Erythroblast (primary cell): ENCODE results near the gene ASCC1.
"Not testable (repeated sequence)": the region's sequence is repeated elsewhere in the genome, so short reads cannot be mapped to it uniquely, and the experiment has no call there.

ENCODE experiments used
- DNase-seq, 2 experiments: peaks; one replicate each; lab custom pipeline; 2025; lab: John Stamatoyannopoulos, UW
- GATA1 ChIP-seq: IDR thresholded peaks from 2 replicates; pipeline ENCODE4 v1.6.1; 2011; ENCODE audit warnings: low read depth, mild to moderate bottlenecking, control low read depth, low read length, moderate library complexity
- POLR2A ChIP-seq: IDR thresholded peaks from 2 replicates; pipeline ENCODE4 v1.6.1; 2011; ENCODE audit warnings: mild to moderate bottlenecking, low read length

The ASCC1 gene

GRCh38 chr10:72255977-72256729 lies 40.1 kb upstream of the ASCC1 start:
- DNase-seq, result no peak
- TF ChIP-seq GATA1, result no peak
- TF ChIP-seq POLR2A, result no peak

DNA sequence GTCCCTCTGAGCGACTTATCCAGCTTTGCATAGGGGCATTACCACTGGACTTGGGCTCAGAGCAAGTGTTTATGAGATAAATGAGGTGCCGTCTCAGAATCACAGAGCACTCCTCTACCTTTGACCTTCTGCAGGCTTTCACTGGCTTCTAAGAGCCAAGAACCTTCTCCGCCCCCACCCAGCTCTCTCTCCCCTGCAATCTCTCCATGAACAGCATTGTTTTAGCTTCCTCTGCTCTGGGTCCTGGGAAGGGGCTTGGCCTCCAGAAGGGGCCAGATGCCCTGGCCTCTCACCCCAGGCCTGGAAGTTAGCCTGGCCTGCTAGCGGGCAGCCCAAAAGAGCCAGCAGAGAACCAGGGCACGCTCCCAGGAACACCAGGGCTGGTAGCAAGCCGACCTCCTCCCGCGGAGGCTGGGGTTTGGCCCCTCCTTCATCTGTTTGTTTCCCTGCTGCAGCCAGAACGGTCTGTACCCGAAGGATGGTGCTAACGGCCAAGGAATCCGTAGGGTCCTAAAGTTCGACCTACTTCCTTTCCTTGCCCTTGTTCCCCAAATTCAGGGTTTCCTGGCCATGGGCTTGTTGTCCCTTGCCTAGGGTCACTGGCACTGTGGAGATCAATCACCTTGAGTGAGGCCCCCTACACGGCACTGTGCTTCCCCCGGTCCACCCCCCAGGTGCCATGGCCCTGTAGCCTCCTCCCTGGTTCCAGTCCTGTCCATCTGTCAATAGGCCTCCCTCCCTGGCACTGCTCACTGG lies 38.9 kb upstream of the ASCC1 start:
- DNase-seq, result peak; percentile 63 to 64
- peak; percentile 66 for TF ChIP-seq POLR2A
- no peak for TF ChIP-seq GATA1

DNA sequence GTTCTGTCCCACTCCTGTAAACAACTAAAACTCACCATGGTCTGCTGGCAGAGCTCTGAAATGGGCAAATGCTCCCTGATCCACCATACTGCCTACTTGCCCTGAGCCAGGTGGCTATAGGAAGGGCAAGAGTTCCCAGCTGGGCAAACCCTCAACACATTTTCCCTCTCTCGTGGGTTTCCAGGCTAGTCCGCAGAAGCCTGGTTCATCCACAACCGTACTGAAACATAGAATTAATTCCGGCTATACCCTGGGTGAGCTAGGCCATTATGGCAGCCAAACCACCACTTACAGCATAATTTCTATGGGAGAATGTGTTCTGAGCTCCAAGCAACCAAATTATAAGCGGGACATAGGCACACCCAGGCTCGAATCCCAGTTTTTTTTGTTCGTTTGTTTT lies 37.5 kb upstream of the ASCC1 start:
- no peak for DNase-seq
- TF ChIP-seq GATA1, result no peak
- no peak for TF ChIP-seq POLR2A

DNA sequence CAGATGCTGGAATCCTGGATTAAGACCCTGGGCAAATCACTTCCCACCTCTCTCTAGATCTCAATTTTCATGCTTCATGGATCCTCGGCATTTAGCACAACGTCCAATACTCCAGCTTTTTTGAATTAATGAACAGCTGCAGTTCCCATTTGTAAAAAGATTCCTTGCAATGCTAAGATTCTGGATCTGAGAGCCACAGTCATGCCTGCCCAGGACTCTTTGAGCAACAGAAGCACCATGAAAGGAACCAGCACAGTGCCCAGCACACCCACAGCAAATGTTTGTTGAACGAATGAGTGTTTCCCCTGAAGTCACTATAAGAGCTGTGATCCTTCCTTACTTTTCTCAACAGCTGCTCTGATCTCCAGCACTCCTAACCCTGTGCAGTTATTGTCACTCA lies 36.9 kb upstream of the ASCC1 start:
- no peak for DNase-seq

GRCh38 chr10:72251635-72252034 lies 35.6 kb upstream of the ASCC1 start:
- TF ChIP-seq GATA1 (no peak), POLR2A (no peak)
- no peak for DNase-seq

More for the DNA sequence above, 36.9 kb upstream of the ASCC1 start:
- TF ChIP-seq POLR2A (no peak), GATA1 (no peak)

DNA sequence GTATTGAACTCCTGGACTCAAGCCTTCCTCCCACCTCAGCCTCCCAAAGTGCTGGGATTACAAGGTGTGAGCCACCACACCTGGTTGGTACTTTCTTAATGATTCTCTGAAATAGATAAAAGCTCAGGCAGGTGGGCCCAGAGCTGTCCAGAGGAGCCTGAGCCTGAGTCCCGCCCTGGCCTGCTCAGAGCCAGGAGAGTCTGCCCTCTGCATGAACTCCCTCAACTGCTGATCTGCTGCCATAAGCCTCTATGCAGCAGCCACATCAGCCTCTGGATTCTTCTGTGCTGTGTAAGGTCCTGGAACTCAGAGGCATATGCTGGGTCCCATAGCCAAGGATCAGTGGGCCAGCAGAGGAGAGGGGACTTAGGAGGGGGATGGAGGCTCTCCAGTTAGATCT lies 34.6 kb upstream of the ASCC1 start:
- TF ChIP-seq POLR2A (no peak), GATA1 (no peak)
- no peak for DNase-seq

DNA sequence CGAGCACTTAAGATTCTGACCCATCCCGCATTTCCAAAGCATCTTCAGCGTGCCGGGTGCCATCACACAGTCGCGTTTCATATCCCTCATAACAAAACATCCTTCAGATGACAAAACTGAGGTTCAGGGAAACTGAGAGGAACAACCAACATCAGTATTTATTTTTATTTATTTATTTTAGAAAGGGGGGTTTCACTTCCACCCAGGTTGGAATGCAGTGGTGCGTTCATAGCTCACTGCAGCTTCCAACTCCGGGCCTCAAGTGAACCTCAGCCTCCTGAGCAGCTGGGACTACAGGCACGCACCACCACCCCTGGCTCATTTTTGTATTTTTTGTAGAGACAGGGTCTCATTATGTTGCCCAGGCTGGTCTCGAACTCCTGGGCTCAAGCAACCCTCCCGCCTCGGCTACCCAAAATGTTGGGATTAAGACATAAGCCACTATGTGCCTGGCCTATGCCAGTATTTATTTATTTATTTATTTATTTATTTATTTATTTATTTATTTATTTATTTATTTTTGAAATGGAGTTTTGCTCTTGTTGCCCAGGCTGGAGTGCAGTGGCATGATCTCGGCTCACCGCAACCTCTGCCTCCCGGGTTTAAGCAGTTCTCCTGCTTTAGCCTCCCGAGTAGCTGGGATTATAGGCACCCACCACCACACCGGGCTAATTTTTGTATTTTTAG lies 33.2 kb upstream of the ASCC1 start:
- not testable (repeated sequence) for DNase-seq

- no peak for DNase-seq
- TF ChIP-seq GATA1, result no peak
- TF ChIP-seq POLR2A, result peak; percentile 77
Observed at GRCh38 chr10:72248468-72249151, 32.5 kb upstream of the ASCC1 start.

GRCh38 chr10:72245949-72246525 lies 30.0 kb upstream of the ASCC1 start:
- TF ChIP-seq GATA1 (no peak), POLR2A (no peak)
- DNase-seq, result no peak

GRCh38 chr10:72244573-72245038 lies 28.5 kb upstream of the ASCC1 start:
- DNase-seq, result peak in 1 of 2 experiments; percentile 55
- no peak for TF ChIP-seq GATA1

- DNase-seq, result peak in 1 of 2 experiments; percentile 55
- TF ChIP-seq POLR2A, result no peak
- TF ChIP-seq GATA1, result no peak
Observed at GRCh38 chr10:72243822-72244437, 27.9 kb upstream of the ASCC1 start.

GRCh38 chr10:72242675-72243074 lies 26.6 kb upstream of the ASCC1 start:
- TF ChIP-seq POLR2A, result no peak
- TF ChIP-seq GATA1, result no peak
- DNase-seq, result no peak
